ENCODE data around the gene KMT2B.

DNA sequence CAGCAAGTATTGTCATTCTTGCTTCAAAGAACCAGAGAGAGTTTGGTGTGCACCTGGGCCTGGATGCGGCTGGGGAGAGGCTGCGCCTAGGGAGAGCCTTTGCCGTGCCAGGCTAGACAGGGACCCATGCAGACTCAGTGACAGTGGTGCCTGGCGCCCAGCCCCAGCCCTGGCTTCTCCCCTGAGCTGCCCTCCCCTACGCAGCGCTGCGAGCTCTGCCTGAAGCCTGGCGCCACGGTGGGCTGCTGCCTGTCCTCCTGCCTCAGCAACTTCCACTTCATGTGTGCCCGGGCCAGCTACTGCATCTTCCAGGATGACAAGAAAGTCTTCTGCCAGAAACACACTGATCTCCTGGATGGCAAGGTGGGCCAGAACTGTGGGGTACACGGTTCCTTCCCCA, 12.0 kb downstream of the KMT2B start:
- TF ChIP-seq, protein P1, sequence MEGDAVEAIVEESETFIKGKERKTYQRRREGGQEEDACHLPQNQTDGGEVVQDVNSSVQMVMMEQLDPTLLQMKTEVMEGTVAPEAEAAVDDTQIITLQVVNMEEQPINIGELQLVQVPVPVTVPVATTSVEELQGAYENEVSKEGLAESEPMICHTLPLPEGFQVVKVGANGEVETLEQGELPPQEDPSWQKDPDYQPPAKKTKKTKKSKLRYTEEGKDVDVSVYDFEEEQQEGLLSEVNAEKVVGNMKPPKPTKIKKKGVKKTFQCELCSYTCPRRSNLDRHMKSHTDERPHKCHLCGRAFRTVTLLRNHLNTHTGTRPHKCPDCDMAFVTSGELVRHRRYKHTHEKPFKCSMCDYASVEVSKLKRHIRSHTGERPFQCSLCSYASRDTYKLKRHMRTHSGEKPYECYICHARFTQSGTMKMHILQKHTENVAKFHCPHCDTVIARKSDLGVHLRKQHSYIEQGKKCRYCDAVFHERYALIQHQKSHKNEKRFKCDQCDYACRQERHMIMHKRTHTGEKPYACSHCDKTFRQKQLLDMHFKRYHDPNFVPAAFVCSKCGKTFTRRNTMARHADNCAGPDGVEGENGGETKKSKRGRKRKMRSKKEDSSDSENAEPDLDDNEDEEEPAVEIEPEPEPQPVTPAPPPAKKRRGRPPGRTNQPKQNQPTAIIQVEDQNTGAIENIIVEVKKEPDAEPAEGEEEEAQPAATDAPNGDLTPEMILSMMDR (IDR thresholded peaks at IDR 0.05; ENCODE audit: control extremely low read depth in 1 of 3, insufficient read depth in 1 of 3, low read depth in 1 of 3, low read length in 3 of 3), result no peak
- TF ChIP-seq TEAD4 (IDR thresholded peaks at IDR 0.05; ENCODE audit: low read depth, low read length) (no peak), EGR1 (IDR thresholded peaks at IDR 0.05; ENCODE audit: borderline replicate concordance, low read depth, low read length) (no peak), EP300 (IDR thresholded peaks at IDR 0.05; ENCODE audit: borderline replicate concordance in 1 of 2, low read depth in 2 of 2, low read length in 2 of 2) (no peak), RAD21 (IDR thresholded peaks at IDR 0.05 in 1 of 2, conservative IDR thresholded peaks at IDR 0.05 in 1 of 2; ENCODE audit: low read depth in 2 of 2, low read length in 2 of 2) (no peak), POLR2A (IDR thresholded peaks at IDR 0.05; ENCODE audit: control extremely low read depth in 1 of 2, low read depth in 2 of 2, low read length in 2 of 2) (no peak), RFX5 (IDR thresholded peaks at IDR 0.05; ENCODE audit: borderline replicate concordance, low read depth, low read length) (no peak), SIRT6 (IDR thresholded peaks at IDR 0.05; ENCODE audit: low read length) (no peak), SP1 (IDR thresholded peaks at IDR 0.05; ENCODE audit: low read depth, low read length) (no peak), SIX5 (IDR thresholded peaks at IDR 0.05; ENCODE audit: low read depth, low read length) (no peak), CBX8 (IDR thresholded peaks at IDR 0.05; ENCODE audit: borderline replicate concordance, low read depth, low read length) (no peak), TBP (IDR thresholded peaks at IDR 0.05; ENCODE audit: low read depth, low read length) (no peak), RBBP5 (IDR thresholded peaks at IDR 0.05; ENCODE audit: borderline replicate concordance, low read depth, low read length) (no peak)

All from H1 (cell line).